OCI-LY7 (cell line): ENCODE results near the gene FRMD5. TPM values are rescaled to one million over a fixed set of nuclear protein-coding genes. Genes with fewer than 3 reads are reported as not detected.

Source experiments
- BruUV-seq: library from RNA; stranded (reverse); fragments of 400-500 nt; replicated peaks from 2 replicates; lab custom pipeline; 2021; lab: Mats Ljungman, UMichigan
- CTCF ChIA-PET: fragments of 300-600 bp; sonication (Branson Sonifier 250); formaldehyde crosslinking; loops from one replicate; lab custom pipeline; 2022; ENCODE audit warnings: antibody characterized with exemption; ENCODE audit not compliant: unreplicated experiment; lab: Charles Lee
- POLR2A ChIA-PET: fragments of 300-600 bp; sonication (Branson Sonifier 250); formaldehyde crosslinking; loops from one replicate; lab custom pipeline; 2022; ENCODE audit warnings: antibody characterized with exemption; lab: Charles Lee
- DNase-seq: peaks from one replicate; pipeline ENCODE4 v3.0.0-alpha.2; 2015; ENCODE audit warnings: low spot score
- H2AFZ ChIP-seq: fragments of 200-600 bp; sonication (generic), shearing (Covaris generic); 2 replicates; pipeline ENCODE4 v1.6.1; 2014; ENCODE audit warnings: mild to moderate bottlenecking, antibody characterized with exemption, low read length, moderate library complexity
- H3K27ac ChIP-seq: fragments of 200-600 bp; sonication (generic); 2 replicates; pipeline ENCODE4 v1.5.1; 2014; ENCODE audit warnings: mixed run types, low read depth, mild to moderate bottlenecking, moderate library complexity, low read length, inconsistent platforms; ENCODE audit not compliant: poor library complexity, severe bottlenecking
- H3K36me3 ChIP-seq: fragments of 200-600 bp; sonication (generic); 2 replicates; pipeline ENCODE4 v1.6.1; 2014; ENCODE audit warnings: mild to moderate bottlenecking, antibody characterized with exemption, low read length, moderate library complexity, mixed read lengths; ENCODE audit not compliant: insufficient read depth
- H3K4me1 ChIP-seq: fragments of 200-600 bp; sonication (generic); 2 replicates; pipeline ENCODE4 v1.5.1; 2014; ENCODE audit warnings: mild to moderate bottlenecking, low read length; ENCODE audit not compliant: insufficient read depth, poor library complexity, severe bottlenecking
- H3K4me2 ChIP-seq: fragments of 200-600 bp; sonication (generic); 2 replicates; pipeline ENCODE4 v1.6.1; 2014; ENCODE audit warnings: mild to moderate bottlenecking, low read length
- H3K4me3 ChIP-seq: fragments of 200-600 bp; sonication (generic); 2 replicates; pipeline ENCODE4 v1.5.1; 2014; ENCODE audit warnings: mild to moderate bottlenecking, low read depth, low read length; ENCODE audit not compliant: poor library complexity, severe bottlenecking
- H3K79me2 ChIP-seq: fragments of 200-600 bp; sonication (generic); 2 replicates; pipeline ENCODE4 v1.6.1; 2016; ENCODE audit warnings: low read depth, mild to moderate bottlenecking, low read length, moderate library complexity, mixed read lengths; ENCODE audit not compliant: insufficient read depth
- H3K9me2 ChIP-seq: fragments of 200-600 bp; sonication (generic); 2 replicates; pipeline ENCODE4 v1.6.1; 2016; ENCODE audit warnings: mild to moderate bottlenecking, low read length, mixed read lengths; ENCODE audit not compliant: insufficient read depth
- H3K9me3 ChIP-seq: fragments of 200-600 bp; sonication (generic); 2 replicates; pipeline ENCODE4 v1.6.1; 2014; ENCODE audit warnings: mild to moderate bottlenecking, mixed run types, low read length, mixed read lengths
- H4K20me1 ChIP-seq: fragments of 200-600 bp; sonication (generic); 2 replicates; pipeline ENCODE4 v1.6.1; 2014; ENCODE audit warnings: mild to moderate bottlenecking, antibody characterized with exemption, low read length, moderate library complexity, mixed read lengths; ENCODE audit not compliant: insufficient read depth
- EZH2phosphoT487 ChIP-seq: fragments of 200-600 bp; sonication (generic); IDR thresholded peaks from 2 replicates; pipeline ENCODE4 v1.6.1; 2018; ENCODE audit warnings: low read depth, borderline replicate concordance, mild to moderate bottlenecking, mixed run types, antibody characterized with exemption, low read length, moderate library complexity, mixed read lengths
- intact Hi-C: fragments of 100-400 bp; cut with micrococcal nuclease; formaldehyde crosslinking; loops from one replicate; pipeline ENCODE4 v1.10.0; 2022; ENCODE audit not compliant: unreplicated experiment
- total RNA-seq, 2 experiments: library from RNA; depleted of rRNA in 1 of 2; stranded (reverse); fragments of >200 nt in 1 of 2; shearing (Covaris generic) in 1 of 2; gene quantifications; 2 replicates each; pipeline ENCODE4 v1.2.3, GENCODE V29; 2014 to 2022
- TF ChIP-seq, protein P1 (sequence below): fragments of 200-600 bp; sonication (generic); conservative IDR thresholded peaks from 2 replicates; pipeline ENCODE4 v1.5.1; 2014; ENCODE audit warnings: mild to moderate bottlenecking, antibody characterized with exemption, low read length, moderate library complexity, mixed read lengths

FRMD5 gene
- total RNA-seq, 2 experiments from 2014 or later, result not detected

DNA sequence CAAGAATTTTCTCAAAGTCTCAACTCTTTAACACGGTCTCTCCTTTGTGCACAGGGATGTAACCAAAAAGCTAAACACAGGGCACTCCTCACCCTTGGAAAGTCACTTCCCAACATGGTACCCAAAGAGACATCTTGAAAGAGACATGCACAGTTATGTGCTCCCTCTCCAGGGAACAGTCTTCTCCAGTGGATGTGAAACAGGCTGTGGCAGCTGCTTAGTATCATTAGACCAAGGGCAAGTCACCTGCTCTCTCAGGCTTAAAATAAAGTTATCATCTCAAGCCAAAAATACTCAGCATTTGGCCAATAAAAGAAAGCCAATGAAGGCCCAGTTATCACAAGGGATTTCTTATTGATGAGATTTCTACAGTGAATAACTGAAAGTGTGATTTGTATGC is 239.9 kb downstream of the FRMD5 start:
- ChIA-PET CTCF (interaction anchor here (0.6 kb wide), 1 partner anchor 147 kb away, joined by 3 read pairs; no protein-coding TSS in a partner anchor), POLR2A (interaction anchor here (0.8 kb wide), 1 partner anchor 36 kb away, joined by 3 read pairs; no protein-coding TSS in a partner anchor)
- Histone ChIP-seq H2AFZ (no peak overlapping the region), H3K9me2 (no peaks in the 10 kb centered on the region), H3K4me3 (no peak overlapping the region), H3K4me2 (no peak overlapping the region), H3K79me2 (no peaks in the 10 kb centered on the region), H3K27ac (no peak overlapping the region), H3K4me1 (no peaks in the 10 kb centered on the region), H4K20me1 (no peaks in the 10 kb centered on the region), H3K9me3 (no peaks in the 10 kb centered on the region), H3K36me3 (no peaks in the 10 kb centered on the region)
- no peak for DNase-seq
- no TSS peak for BruUV-seq
- TF ChIP-seq EZH2phosphoT487, result no peak
- TF ChIP-seq, protein P1, sequence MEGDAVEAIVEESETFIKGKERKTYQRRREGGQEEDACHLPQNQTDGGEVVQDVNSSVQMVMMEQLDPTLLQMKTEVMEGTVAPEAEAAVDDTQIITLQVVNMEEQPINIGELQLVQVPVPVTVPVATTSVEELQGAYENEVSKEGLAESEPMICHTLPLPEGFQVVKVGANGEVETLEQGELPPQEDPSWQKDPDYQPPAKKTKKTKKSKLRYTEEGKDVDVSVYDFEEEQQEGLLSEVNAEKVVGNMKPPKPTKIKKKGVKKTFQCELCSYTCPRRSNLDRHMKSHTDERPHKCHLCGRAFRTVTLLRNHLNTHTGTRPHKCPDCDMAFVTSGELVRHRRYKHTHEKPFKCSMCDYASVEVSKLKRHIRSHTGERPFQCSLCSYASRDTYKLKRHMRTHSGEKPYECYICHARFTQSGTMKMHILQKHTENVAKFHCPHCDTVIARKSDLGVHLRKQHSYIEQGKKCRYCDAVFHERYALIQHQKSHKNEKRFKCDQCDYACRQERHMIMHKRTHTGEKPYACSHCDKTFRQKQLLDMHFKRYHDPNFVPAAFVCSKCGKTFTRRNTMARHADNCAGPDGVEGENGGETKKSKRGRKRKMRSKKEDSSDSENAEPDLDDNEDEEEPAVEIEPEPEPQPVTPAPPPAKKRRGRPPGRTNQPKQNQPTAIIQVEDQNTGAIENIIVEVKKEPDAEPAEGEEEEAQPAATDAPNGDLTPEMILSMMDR, result no peak
- intact Hi-C loops, result no loop called here

GRCh38 chr15:43954181-43954621 is 240.9 kb downstream of the FRMD5 start:
- H4K20me1 ChIP-seq, result no peaks in the 10 kb centered on the region
- H3K9me2 ChIP-seq, result no peaks in the 10 kb centered on the region
- no peak overlapping the region for H3K4me2 ChIP-seq
- no peak overlapping the region for H3K27ac ChIP-seq
- DNase-seq, result no peak
- H3K36me3 ChIP-seq, result no peaks in the 10 kb centered on the region
- BruUV-seq, result no TSS peak
- ChIA-PET CTCF (interaction anchor here (0.6 kb wide), 1 partner anchor 148 kb away, joined by 3 read pairs; no protein-coding TSS in a partner anchor), POLR2A (interaction anchor here (0.5 to 0.8 kb wide), 2 partner anchors 37 to 39 kb away, joined by 3 to 4 read pairs; no protein-coding TSS in a partner anchor)
- no peak overlapping the region for H3K4me3 ChIP-seq
- H2AFZ ChIP-seq, result no peak overlapping the region
- H3K9me3 ChIP-seq, result no peaks in the 10 kb centered on the region
- no peak for TF ChIP-seq EZH2phosphoT487
- TF ChIP-seq, protein P1, result no peak
- intact Hi-C loops, result no loop called here
- no peaks in the 10 kb centered on the region for H3K4me1 ChIP-seq
- no peaks in the 10 kb centered on the region for H3K79me2 ChIP-seq

GRCh38 chr15:43953402-43953801 is 241.7 kb downstream of the FRMD5 start:
- Histone ChIP-seq H2AFZ (no peak overlapping the region), H3K79me2 (no peaks in the 10 kb centered on the region), H3K27ac (no peak overlapping the region), H3K4me1 (no peaks in the 10 kb centered on the region), H3K36me3 (no peaks in the 10 kb centered on the region), H3K9me2 (no peaks in the 10 kb centered on the region), H3K4me3 (no peak overlapping the region), H4K20me1 (no peaks in the 10 kb centered on the region), H3K4me2 (no peak overlapping the region), H3K9me3 (no peaks in the 10 kb centered on the region)
- ChIA-PET CTCF (no interaction called here), POLR2A (no interaction called here)
- DNase-seq, result no peak
- BruUV-seq, result no TSS peak
- intact Hi-C loops, result no loop called here
- TF ChIP-seq, protein P1, result no peak
- TF ChIP-seq EZH2phosphoT487, result no peak
